ENCODE data around the gene FAM177A1.
A peak's percentile ranks its signal among the peaks of the same experiment; 100 is the strongest.
"Not testable (repeated sequence)": the region's sequence is repeated elsewhere in the genome, so short reads cannot be mapped to it uniquely, and the experiment has no call there.

Gene FAM177A1

DNA sequence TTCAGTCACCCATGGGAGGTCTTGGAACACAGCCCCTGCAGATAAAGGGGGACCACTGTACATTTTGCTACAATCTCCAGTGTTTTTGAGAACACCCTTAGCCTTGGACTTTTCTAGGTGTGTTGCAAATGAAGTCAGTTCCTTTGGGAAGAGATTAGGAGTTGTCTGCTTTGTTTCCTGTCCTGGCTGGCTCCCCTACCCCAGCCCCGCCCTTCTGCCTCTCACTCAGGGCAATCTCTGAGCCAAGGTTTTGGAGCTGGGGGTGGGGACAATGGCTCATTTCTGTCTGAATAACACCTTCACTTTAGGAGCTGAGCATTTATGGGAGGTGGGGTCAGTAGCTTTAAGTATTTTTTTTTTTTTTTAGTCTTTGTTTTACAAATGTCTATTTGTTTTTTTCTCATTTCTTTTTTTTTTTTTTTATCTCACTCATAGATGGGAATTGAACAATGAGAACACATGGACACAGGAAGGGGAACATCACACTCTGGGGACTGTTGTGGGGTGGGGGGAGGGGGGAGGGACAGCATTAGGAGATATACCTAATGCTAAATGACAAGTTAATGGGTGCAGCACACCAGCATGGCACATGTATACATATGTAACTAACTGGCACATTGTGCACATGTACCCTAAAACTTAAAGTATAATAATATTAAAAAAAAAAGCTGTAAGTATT is 15.2 kb downstream of the FAM177A1 start:
- H3K9me3 ChIP-seq (ENCODE audit: control insufficient read depth, insufficient read depth, low read depth, low read length); CTCF ChIA-PET; H3K4me1 ChIP-seq (ENCODE audit: control insufficient read depth, insufficient read depth, low read length); H3K4me3 ChIP-seq (ENCODE audit: low read depth, low read length); H3K27ac ChIP-seq (ENCODE audit: extremely low read depth, low read depth, low read length): not testable (repeated sequence)
- peak; percentile 55 for TF ChIP-seq KLF1 (tag by site-specific recombination; IDR thresholded peaks at IDR 0.05)
- peaks cover 12 to 13% of the 10 kb centered on the region in 2 experiments for H3K36me3 ChIP-seq (ENCODE audit: control insufficient read depth in 2 of 2, insufficient read depth in 1 of 2, low read length in 2 of 2)
- POLR2A ChIA-PET, result interaction anchor here (0.6 to 1.3 kb wide), 5 partner anchors 9 to 186 kb away, joined by 3 to 4 read pairs (median 3); partner anchors contain the start of genes BAZ1A and FAM177A1

DNA sequence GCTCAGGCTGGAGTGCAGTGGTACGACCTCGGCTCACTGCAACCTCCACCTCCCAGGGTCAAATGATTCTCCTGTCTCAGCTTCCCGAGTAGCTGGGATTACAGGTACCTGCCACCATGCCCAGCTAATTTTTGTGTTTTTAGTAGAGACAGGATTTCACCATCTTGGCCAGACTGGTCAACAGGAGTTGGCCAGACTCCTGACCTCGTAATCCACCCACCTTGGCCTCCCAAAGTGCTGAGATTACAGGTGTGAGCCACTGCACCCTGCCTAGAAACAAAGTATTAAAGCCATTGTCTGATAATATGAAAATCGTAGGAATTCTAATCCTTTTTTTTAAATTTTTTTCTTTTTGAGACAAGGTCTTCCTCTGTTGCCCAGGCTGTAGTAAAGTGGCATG is 19.7 kb downstream of the FAM177A1 start:
- H3K27ac ChIP-seq (ENCODE audit: extremely low read depth, low read depth, low read length); H3K9me3 ChIP-seq (ENCODE audit: control insufficient read depth, insufficient read depth, low read depth, low read length); POLR2A ChIA-PET; H3K36me3 ChIP-seq (ENCODE audit: control insufficient read depth in 2 of 2, insufficient read depth in 1 of 2, low read length in 2 of 2); H3K4me1 ChIP-seq (ENCODE audit: control insufficient read depth, insufficient read depth, low read length); CTCF ChIA-PET; H3K4me3 ChIP-seq (ENCODE audit: low read depth, low read length): not testable (repeated sequence)

DNA sequence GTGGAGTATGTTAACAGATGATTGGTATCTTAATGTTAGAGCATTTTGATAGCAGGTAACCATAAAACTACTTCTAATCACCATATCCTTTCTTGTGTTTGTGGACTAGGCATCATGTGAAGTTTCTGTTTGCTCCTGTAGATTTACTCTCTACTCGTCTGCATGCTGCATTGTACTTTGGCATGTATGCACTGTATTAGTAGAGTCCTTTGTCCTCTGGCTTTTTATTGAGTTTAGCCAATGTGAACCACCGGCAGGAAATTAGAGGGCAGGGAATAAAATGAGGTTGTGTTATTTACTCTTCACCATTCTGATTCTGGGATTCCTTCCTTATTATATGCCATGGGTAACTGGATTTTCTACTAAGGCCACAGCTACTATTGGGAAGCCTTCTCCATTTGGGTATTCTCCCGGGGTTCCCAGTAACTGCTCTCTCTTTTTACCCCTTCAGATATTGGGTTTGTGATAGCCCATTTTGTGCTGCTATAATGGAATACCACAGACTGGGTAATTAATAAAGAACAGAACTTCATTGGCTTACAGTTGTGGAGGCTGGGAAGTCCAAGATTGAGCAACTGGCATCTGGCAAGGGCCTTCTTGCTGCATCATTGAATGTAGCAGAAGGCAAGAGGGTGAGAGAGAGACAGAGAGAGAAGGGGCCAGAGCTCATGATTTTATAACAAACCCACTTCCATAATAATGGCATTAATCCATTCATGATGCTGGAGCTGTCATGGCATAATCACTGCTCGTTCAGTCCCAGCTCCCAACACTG is 22.4 kb downstream of the FAM177A1 start:
- ChIA-PET POLR2A (no interaction called here), CTCF (interaction anchor here (0.7 kb wide), 1 partner anchor 174 kb away, joined by 5 read pairs; no protein-coding TSS in a partner anchor)
- Histone ChIP-seq H3K36me3 (ENCODE audit: control insufficient read depth in 2 of 2, insufficient read depth in 1 of 2, low read length in 2 of 2) (peaks cover 3 to 5% of the 10 kb centered on the region in 2 experiments; a peak in 2 of 3 replicates), H3K4me1 (ENCODE audit: control insufficient read depth, insufficient read depth, low read length) (no peaks in the 10 kb centered on the region), H3K27ac (ENCODE audit: extremely low read depth, low read depth, low read length) (no peak overlapping the region), H3K9me3 (ENCODE audit: control insufficient read depth, insufficient read depth, low read depth, low read length) (no peaks in the 10 kb centered on the region), H3K4me3 (ENCODE audit: low read depth, low read length) (no peak overlapping the region)
- TF ChIP-seq KLF16 (tag by site-specific recombination; IDR thresholded peaks at IDR 0.05) (no peak), ZNF610 (tag by site-specific recombination; IDR thresholded peaks at IDR 0.05; ENCODE audit: borderline replicate concordance) (no peak), ZFHX2 (tag by site-specific recombination; conservative IDR thresholded peaks at IDR 0.05) (no peak), ZNF843 (tag by site-specific recombination; IDR thresholded peaks at IDR 0.05) (no peak), ZNF19 (tag by site-specific recombination; IDR thresholded peaks at IDR 0.05; ENCODE audit: low read depth) (no peak), ZNF157 (tag by site-specific recombination; IDR thresholded peaks at IDR 0.05) (no peak), ZBTB21 (tag by site-specific recombination; IDR thresholded peaks at IDR 0.05) (no peak), ZNF214 (tag by site-specific recombination; IDR thresholded peaks at IDR 0.05; ENCODE audit: borderline replicate concordance) (no peak), ZNF133 (tag by site-specific recombination; IDR thresholded peaks at IDR 0.05) (no peak), ZNF274 (IDR thresholded peaks at IDR 0.05; ENCODE audit: low read length) (no peak), ZNF274 (tag by site-specific recombination; IDR thresholded peaks at IDR 0.05; ENCODE audit: borderline replicate concordance) (no peak), GLI4 (tag by site-specific recombination; IDR thresholded peaks at IDR 0.05) (no peak)

DNA sequence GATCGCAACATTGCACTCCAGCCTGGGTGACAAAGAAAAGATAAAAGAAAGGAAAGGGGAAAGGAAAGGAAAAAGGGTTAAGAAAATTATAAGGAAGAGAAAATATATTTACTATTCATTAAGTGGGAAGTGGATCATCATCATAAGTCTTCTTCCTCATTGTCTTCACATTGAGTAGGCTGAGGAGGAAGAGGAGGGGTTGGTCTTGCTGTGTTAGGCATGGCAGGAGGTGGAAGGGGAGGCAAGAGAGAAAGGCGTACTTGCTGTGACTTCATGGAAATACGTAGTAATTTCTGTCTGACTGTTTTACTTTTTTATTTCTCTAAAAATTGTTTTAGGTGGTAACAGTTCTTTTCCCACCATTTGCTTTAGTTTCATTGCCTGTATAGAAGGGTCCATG is 26.2 kb downstream of the FAM177A1 start:
- no peaks in the 10 kb centered on the region for H3K4me1 ChIP-seq (ENCODE audit: control insufficient read depth, insufficient read depth, low read length)
- H3K36me3 ChIP-seq (ENCODE audit: control insufficient read depth in 2 of 2, insufficient read depth in 1 of 2, low read length in 2 of 2), result peaks cover 3 to 5% of the 10 kb centered on the region in 2 experiments; a peak in 2 of 3 replicates
- CTCF ChIA-PET, result no interaction called here
- no peak overlapping the region for H3K4me3 ChIP-seq (ENCODE audit: low read depth, low read length)
- POLR2A ChIA-PET, result no interaction called here
- H3K9me3 ChIP-seq (ENCODE audit: control insufficient read depth, insufficient read depth, low read depth, low read length), result no peaks in the 10 kb centered on the region
- no peak overlapping the region for H3K27ac ChIP-seq (ENCODE audit: extremely low read depth, low read depth, low read length)
- TF ChIP-seq, protein P1, sequence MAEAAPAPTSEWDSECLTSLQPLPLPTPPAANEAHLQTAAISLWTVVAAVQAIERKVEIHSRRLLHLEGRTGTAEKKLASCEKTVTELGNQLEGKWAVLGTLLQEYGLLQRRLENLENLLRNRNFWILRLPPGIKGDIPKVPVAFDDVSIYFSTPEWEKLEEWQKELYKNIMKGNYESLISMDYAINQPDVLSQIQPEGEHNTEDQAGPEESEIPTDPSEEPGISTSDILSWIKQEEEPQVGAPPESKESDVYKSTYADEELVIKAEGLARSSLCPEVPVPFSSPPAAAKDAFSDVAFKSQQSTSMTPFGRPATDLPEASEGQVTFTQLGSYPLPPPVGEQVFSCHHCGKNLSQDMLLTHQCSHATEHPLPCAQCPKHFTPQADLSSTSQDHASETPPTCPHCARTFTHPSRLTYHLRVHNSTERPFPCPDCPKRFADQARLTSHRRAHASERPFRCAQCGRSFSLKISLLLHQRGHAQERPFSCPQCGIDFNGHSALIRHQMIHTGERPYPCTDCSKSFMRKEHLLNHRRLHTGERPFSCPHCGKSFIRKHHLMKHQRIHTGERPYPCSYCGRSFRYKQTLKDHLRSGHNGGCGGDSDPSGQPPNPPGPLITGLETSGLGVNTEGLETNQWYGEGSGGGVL (tag by site-specific recombination; IDR thresholded peaks at IDR 0.05), result no peak
- TF ChIP-seq ZNF248 (tag by site-specific recombination; IDR thresholded peaks at IDR 0.05) (no peak), ZNF391 (tag by site-specific recombination; IDR thresholded peaks at IDR 0.05; ENCODE audit: borderline replicate concordance, low read depth) (no peak), ZNF169 (tag by site-specific recombination; IDR thresholded peaks at IDR 0.05) (no peak), MZF1 (tag by site-specific recombination; IDR thresholded peaks at IDR 0.05; ENCODE audit: borderline replicate concordance) (no peak), SP7 (tag by site-specific recombination; IDR thresholded peaks at IDR 0.05) (no peak), ZNF791 (tag by site-specific recombination; IDR thresholded peaks at IDR 0.05) (no peak), ZNF548 (tag by site-specific recombination; IDR thresholded peaks at IDR 0.05) (no peak), KLF10 (tag by site-specific recombination; IDR thresholded peaks at IDR 0.05) (no peak), ZNF341 (tag by site-specific recombination; IDR thresholded peaks at IDR 0.05; ENCODE audit: low read depth) (no peak), ZNF274 (IDR thresholded peaks at IDR 0.05; ENCODE audit: low read length) (no peak), ZNF274 (tag by site-specific recombination; IDR thresholded peaks at IDR 0.05; ENCODE audit: borderline replicate concordance) (no peak), ZNF140 (tag by site-specific recombination; IDR thresholded peaks at IDR 0.05) (no peak)
- TF ChIP-seq, protein P2, sequence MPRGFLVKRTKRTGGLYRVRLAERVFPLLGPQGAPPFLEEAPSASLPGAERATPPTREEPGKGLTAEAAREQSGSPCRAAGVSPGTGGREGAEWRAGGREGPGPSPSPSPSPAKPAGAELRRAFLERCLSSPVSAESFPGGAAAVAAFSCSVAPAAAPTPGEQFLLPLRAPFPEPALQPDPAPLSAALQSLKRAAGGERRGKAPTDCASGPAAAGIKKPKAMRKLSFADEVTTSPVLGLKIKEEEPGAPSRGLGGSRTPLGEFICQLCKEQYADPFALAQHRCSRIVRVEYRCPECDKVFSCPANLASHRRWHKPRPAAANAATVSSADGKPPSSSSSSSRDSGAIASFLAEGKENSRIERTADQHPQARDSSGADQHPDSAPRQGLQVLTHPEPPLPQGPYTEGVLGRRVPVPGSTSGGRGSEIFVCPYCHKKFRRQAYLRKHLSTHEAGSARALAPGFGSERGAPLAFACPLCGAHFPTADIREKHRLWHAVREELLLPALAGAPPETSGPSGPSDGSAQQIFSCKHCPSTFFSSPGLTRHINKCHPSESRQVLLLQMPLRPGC (tag by site-specific recombination; IDR thresholded peaks at IDR 0.05), result no peak
